IgD-negative memory B cell (primary cell): ENCODE results near the gene ACMSD. TPM values are rescaled to one million over a fixed set of nuclear protein-coding genes. Genes with fewer than 3 reads are reported as not detected.
A peak's percentile ranks its signal among the peaks of the same experiment; 100 is the strongest.
"Not testable (repeated sequence)": the region's sequence is repeated elsewhere in the genome, so short reads cannot be mapped to it uniquely, and the experiment has no call there.

Experiments used
- H3K27ac Mint-ChIP-seq, 3 donors: one replicate each; pipeline ENCODE4 v1.8.0; 2020 to 2022; ENCODE audit warnings: mild to moderate bottlenecking in 3 of 3, mixed read lengths in 3 of 3, moderate library complexity in 1 of 3
- H3K27me3 Mint-ChIP-seq: one replicate; pipeline ENCODE4 v1.8.0; 2021; ENCODE audit warnings: mixed read lengths
- H3K36me3 Mint-ChIP-seq: one replicate; pipeline ENCODE4 v1.8.0; 2020; ENCODE audit warnings: mild to moderate bottlenecking, mixed read lengths
- H3K4me1 Mint-ChIP-seq, 3 donors: one replicate each; pipeline ENCODE4 v1.8.0; 2020 to 2022; ENCODE audit warnings: mixed read lengths in 3 of 3, mild to moderate bottlenecking in 1 of 3
- H3K4me3 Mint-ChIP-seq, 4 donors: one replicate each; pipeline ENCODE4 v1.8.0; 2020 to 2022; ENCODE audit warnings: mild to moderate bottlenecking in 4 of 4, mixed read lengths in 4 of 4, moderate library complexity in 3 of 4
- H3K9me3 Mint-ChIP-seq, 3 donors: one replicate each; pipeline ENCODE4 v1.8.0; 2020 to 2021; ENCODE audit warnings: mixed read lengths in 3 of 3, mild to moderate bottlenecking in 1 of 3
- polyA plus RNA-seq: library from polyadenylated mRNA; unstranded; fragments of 300-500 nt; fragmentation: Illumina TruSeq; gene quantifications from one replicate; pipeline ENCODE4 v1.2.3, GENCODE V29; 2021

Gene ACMSD
- polyA plus RNA-seq, 1 donor from 2014 or later, result not detected

- H3K4me3 Mint-ChIP-seq, result no peak overlapping the region
- H3K9me3 Mint-ChIP-seq, result peaks cover 0 to 2% (median 0%) of the 10 kb centered on the region in 3 donors
- H3K36me3 Mint-ChIP-seq, result peaks cover 8% of the 10 kb centered on the region
- H3K4me1 Mint-ChIP-seq, result no peaks in the 10 kb centered on the region
- no peak overlapping the region for H3K27ac Mint-ChIP-seq
- H3K27me3 Mint-ChIP-seq, result no peaks in the 10 kb centered on the region
Measured at GRCh38 chr2:134866498-134867099, 28.2 kb downstream of the ACMSD start.

- Mint-ChIP-seq H3K4me3 (peak overlapping the region in 1 of 4 donors; percentile 4), H3K27me3 (no peaks in the 10 kb centered on the region), H3K9me3 (peaks cover 0 to 2% (median 0%) of the 10 kb centered on the region in 3 donors), H3K4me1 (no peaks in the 10 kb centered on the region), H3K36me3 (peaks cover 5% of the 10 kb centered on the region), H3K27ac (no peak overlapping the region)
Measured at GRCh38 chr2:134869946-134870736, 31.7 kb downstream of the ACMSD start.

DNA sequence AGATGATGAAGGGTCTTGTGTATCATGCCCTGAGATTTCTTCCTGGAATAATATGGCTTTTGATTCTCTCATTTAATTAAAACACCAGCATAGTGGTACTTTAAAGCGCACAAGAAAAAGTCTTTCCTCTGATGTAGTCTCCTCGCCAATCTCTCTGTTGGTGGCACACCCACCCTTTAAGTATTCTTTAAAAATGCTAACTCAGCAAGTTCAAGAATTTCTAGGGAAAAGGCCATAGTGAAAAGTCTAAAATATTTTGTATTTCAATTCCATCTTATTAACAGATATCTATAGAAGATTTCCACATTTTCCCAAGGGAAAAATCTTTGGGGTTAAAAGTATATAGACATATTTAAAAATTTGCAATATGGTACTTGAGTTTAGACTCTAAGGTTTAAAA is 34.7 kb downstream of the ACMSD start:
- Mint-ChIP-seq H3K9me3 (peaks cover 3 to 8% (median 4%) of the 10 kb centered on the region in 3 donors), H3K4me1 (no peaks in the 10 kb centered on the region), H3K4me3 (no peak overlapping the region), H3K27me3 (no peaks in the 10 kb centered on the region), H3K36me3 (peaks cover 9% of the 10 kb centered on the region), H3K27ac (no peak overlapping the region)

GRCh38 chr2:134875309-134875708 is 36.9 kb downstream of the ACMSD start:
- no peaks in the 10 kb centered on the region for H3K27me3 Mint-ChIP-seq
- H3K4me1 Mint-ChIP-seq, result no peaks in the 10 kb centered on the region
- H3K27ac Mint-ChIP-seq, result no peak overlapping the region
- H3K4me3 Mint-ChIP-seq, result no peak overlapping the region
- H3K36me3 Mint-ChIP-seq, result peaks cover 10% of the 10 kb centered on the region
- H3K9me3 Mint-ChIP-seq, result peaks cover 8 to 12% (median 12%) of the 10 kb centered on the region in 3 donors

GRCh38 chr2:134882773-134883172 is 44.4 kb downstream of the ACMSD start:
- no peaks in the 10 kb centered on the region for H3K27me3 Mint-ChIP-seq
- no peaks in the 10 kb centered on the region for H3K4me1 Mint-ChIP-seq
- no peak overlapping the region for H3K4me3 Mint-ChIP-seq
- peaks cover 2 to 12% (median 9%) of the 10 kb centered on the region in 3 donors for H3K9me3 Mint-ChIP-seq
- no peak overlapping the region for H3K27ac Mint-ChIP-seq
- peaks cover 6% of the 10 kb centered on the region for H3K36me3 Mint-ChIP-seq

- Mint-ChIP-seq H3K9me3 (peaks cover 0 to 10% (median 8%) of the 10 kb centered on the region in 3 donors), H3K4me3 (no peak overlapping the region), H3K27me3 (no peaks in the 10 kb centered on the region), H3K27ac (no peak overlapping the region), H3K36me3 (peaks cover 4% of the 10 kb centered on the region), H3K4me1 (no peaks in the 10 kb centered on the region)
Measured at GRCh38 chr2:134883552-134884293, 45.3 kb downstream of the ACMSD start.

GRCh38 chr2:134884435-134884834 is 46.0 kb downstream of the ACMSD start:
- H3K4me1 Mint-ChIP-seq, result no peaks in the 10 kb centered on the region

DNA sequence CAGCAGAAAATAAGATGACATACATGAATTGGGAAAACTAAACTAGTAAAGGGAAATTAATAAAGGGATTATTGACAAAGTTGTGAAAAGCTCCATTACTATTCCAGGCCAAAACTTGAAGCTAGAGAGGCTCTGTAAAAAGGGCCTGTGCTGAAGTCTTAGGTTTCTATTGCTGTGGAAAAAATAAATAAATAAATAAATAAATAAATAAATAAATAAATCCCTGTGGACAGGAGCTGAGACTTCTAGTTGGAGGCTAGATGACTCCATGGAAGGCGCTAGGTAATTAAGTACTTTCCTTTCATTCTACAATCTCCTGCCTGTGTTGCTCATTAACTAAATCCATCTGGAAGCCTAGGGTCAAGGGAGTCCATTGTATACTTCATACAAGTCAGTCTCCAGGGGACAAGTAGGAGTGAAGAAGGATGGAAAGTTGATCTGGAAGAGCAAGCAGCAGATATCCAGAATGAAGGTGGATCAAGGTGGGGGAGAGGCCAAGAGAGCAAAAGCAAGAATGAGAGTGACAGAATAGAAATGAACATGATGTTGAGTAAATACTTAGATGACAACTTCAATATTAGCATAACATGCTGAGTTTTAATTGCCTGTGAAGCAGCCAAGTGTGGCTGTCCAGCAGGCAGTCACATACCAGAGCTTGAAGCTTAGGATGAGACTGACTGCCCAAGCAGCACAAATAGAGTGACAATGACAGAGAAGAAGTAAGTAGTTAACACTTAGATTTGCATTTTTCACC is 54.0 kb downstream of the ACMSD start:
- Mint-ChIP-seq H3K9me3 (no peaks in the 10 kb centered on the region), H3K27ac (no peak overlapping the region), H3K27me3 (no peaks in the 10 kb centered on the region), H3K4me1 (no peaks in the 10 kb centered on the region), H3K36me3 (peaks cover 1% of the 10 kb centered on the region), H3K4me3 (no peak overlapping the region)

More at GRCh38 chr2:134884435-134884834, 46.0 kb downstream of the ACMSD start:
- H3K36me3 Mint-ChIP-seq, result peaks cover 4% of the 10 kb centered on the region
- no peaks in the 10 kb centered on the region for H3K27me3 Mint-ChIP-seq
- H3K27ac Mint-ChIP-seq, result no peak overlapping the region
- no peak overlapping the region for H3K4me3 Mint-ChIP-seq
- peaks cover 0 to 5% (median 3%) of the 10 kb centered on the region in 3 donors for H3K9me3 Mint-ChIP-seq

- no peak overlapping the region for H3K4me3 Mint-ChIP-seq
- no peaks in the 10 kb centered on the region for H3K27me3 Mint-ChIP-seq
- H3K9me3 Mint-ChIP-seq, result no peaks in the 10 kb centered on the region
- H3K27ac Mint-ChIP-seq, result no peak overlapping the region
- H3K36me3 Mint-ChIP-seq, result no peaks in the 10 kb centered on the region
- no peaks in the 10 kb centered on the region for H3K4me1 Mint-ChIP-seq
Measured at GRCh38 chr2:134897932-134898331, 59.5 kb downstream of the ACMSD start.

DNA sequence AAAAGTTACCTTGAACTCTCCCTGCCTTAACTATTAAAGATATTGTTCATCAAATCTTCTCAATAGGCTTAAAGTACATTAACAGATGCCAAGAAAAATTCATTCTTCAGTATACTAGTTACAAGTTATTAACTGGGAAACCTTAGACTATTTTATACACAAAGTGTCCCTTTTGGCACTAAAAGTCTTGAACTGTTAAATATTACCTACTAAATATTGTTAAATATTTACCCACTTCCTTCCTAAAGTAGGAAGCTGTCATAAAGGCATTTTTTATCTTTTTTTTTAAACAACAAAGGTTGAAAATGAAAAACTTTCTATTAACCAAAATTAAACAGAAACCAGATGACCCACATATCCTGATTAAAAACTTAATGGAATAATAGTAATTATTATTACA is 60.8 kb downstream of the ACMSD start:
- H3K27ac Mint-ChIP-seq, result no peak overlapping the region
- H3K27me3 Mint-ChIP-seq, result no peaks in the 10 kb centered on the region
- H3K9me3 Mint-ChIP-seq, result no peaks in the 10 kb centered on the region
- no peaks in the 10 kb centered on the region for H3K36me3 Mint-ChIP-seq
- H3K4me3 Mint-ChIP-seq, result no peak overlapping the region
- H3K4me1 Mint-ChIP-seq, result no peaks in the 10 kb centered on the region

- H3K9me3 Mint-ChIP-seq, result no peaks in the 10 kb centered on the region
- no peaks in the 10 kb centered on the region for H3K27me3 Mint-ChIP-seq
- no peaks in the 10 kb centered on the region for H3K36me3 Mint-ChIP-seq
- no peak overlapping the region for H3K27ac Mint-ChIP-seq
- H3K4me3 Mint-ChIP-seq, result no peak overlapping the region
- H3K4me1 Mint-ChIP-seq, result no peaks in the 10 kb centered on the region
Measured at GRCh38 chr2:134900151-134900550, 61.7 kb downstream of the ACMSD start.

DNA sequence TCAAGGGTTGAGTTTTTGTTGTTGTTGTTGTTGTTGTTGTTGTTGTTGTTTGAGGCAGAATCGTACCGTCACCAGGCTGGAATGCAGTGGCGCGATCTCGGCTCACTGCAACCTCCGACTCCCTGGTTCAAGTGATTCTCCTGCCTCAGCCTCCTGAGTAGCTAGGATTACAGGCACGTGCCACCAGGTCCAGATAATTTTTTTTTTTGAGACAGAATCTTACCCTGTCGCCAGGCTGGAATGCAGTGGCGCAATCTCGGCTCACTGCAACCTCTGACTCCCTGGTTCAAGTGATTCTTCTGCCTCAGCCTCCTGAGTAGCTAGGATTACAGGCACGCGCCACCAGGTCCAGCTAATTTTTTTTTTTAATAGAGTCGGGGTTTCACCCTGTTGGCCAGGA is 65.3 kb downstream of the ACMSD start:
- H3K9me3 Mint-ChIP-seq, H3K36me3 Mint-ChIP-seq, H3K27ac Mint-ChIP-seq, H3K27me3 Mint-ChIP-seq, H3K4me1 Mint-ChIP-seq, H3K4me3 Mint-ChIP-seq: not testable (repeated sequence)

GRCh38 chr2:134905168-134905567 is 66.8 kb downstream of the ACMSD start:
- Mint-ChIP-seq H3K4me3 (no peak overlapping the region), H3K36me3 (peaks cover 6% of the 10 kb centered on the region), H3K4me1 (no peaks in the 10 kb centered on the region), H3K9me3 (peaks cover 0 to 6% (median 3%) of the 10 kb centered on the region in 3 donors), H3K27ac (no peak overlapping the region), H3K27me3 (no peaks in the 10 kb centered on the region)

DNA sequence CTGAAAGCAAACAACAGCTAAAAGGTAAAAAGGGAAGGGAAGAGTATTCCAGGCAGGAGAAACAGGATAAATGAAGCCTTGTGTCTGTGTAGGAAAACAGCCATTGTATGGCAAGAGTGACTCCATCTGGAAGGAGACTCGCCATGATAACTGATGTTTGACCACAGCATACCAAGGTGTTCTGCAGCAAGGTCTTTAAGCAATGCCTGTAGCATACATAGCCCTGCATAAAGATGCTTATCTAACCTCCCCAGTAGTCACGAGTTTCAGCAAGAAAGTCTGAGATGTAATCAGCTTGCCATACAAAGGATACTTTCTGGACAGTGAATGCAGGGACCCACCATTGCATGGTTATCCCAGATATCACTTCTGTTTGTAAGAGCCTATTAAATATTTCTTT is 68.3 kb downstream of the ACMSD start:
- no peak overlapping the region for H3K4me3 Mint-ChIP-seq
- H3K27me3 Mint-ChIP-seq, result no peaks in the 10 kb centered on the region
- no peaks in the 10 kb centered on the region for H3K4me1 Mint-ChIP-seq
- H3K27ac Mint-ChIP-seq, result no peak overlapping the region
- H3K9me3 Mint-ChIP-seq, result peaks cover 0 to 6% (median 3%) of the 10 kb centered on the region in 3 donors
- peaks cover 6% of the 10 kb centered on the region for H3K36me3 Mint-ChIP-seq
